Stimulated activated CD4-positive, alpha-beta T cell treated with anti-CD3 and anti-CD28 coated beads, Interleukin-1b, Interleukin-23, amount 100 ng/mL, for 1 hour (primary cell): ENCODE data around the gene MRPL27.
"Not testable (repeated sequence)": the region's sequence is repeated elsewhere in the genome, so short reads cannot be mapped to it uniquely, and the experiment has no call there.

Experiments used
- DNase-seq, 2 donors: peaks; one replicate each; pipeline ENCODE4 v3.0.0-alpha.2; 2020; ENCODE audit warnings: low read depth in 2 of 2

MRPL27 gene

GRCh38 chr17:50372758-50373556 lies at the start of gene MRPL27, which contains the start of gene EME1:
MRPL27 (minus strand) TSS chr17:50373184; CDS start chr17:50373170, 14 bp downstream.
EME1 (plus strand) TSS chr17:50373229; CDS start chr17:50375209, 1,980 bp downstream.
- DNase-seq: peak; percentile 54 to 66

- DNase-seq: no peak
Measured at GRCh38 chr17:50422738-50423137, 49.8 kb upstream of the MRPL27 start.

GRCh38 chr17:50421308-50422051 lies 48.5 kb upstream of the MRPL27 start:
- no peak for DNase-seq

- DNase-seq: no peak
Measured at GRCh38 chr17:50420419-50421112, 47.6 kb upstream of the MRPL27 start.

GRCh38 chr17:50419577-50419976 lies 46.6 kb upstream of the MRPL27 start:
- not testable (repeated sequence) for DNase-seq

- no peak for DNase-seq
Measured at GRCh38 chr17:50414808-50415207, 41.8 kb upstream of the MRPL27 start.

- no peak for DNase-seq
Measured at GRCh38 chr17:50412188-50412732, 39.3 kb upstream of the MRPL27 start.

GRCh38 chr17:50407921-50408320 lies 34.9 kb upstream of the MRPL27 start:
- DNase-seq: no peak

GRCh38 chr17:50406578-50406977 lies 33.6 kb upstream of the MRPL27 start:
- DNase-seq: no peak

- not testable (repeated sequence) for DNase-seq
Measured at GRCh38 chr17:50405351-50405750, 32.4 kb upstream of the MRPL27 start.

- DNase-seq: not testable (repeated sequence)
Measured at GRCh38 chr17:50399591-50399990, 26.6 kb upstream of the MRPL27 start.

- not testable (repeated sequence) for DNase-seq
Measured at GRCh38 chr17:50398672-50399071, 25.7 kb upstream of the MRPL27 start.

GRCh38 chr17:50397919-50398285 lies 24.9 kb upstream of the MRPL27 start:
- DNase-seq: no peak

GRCh38 chr17:50397111-50397918 lies 24.3 kb upstream of the MRPL27 start, which contains the start of gene LRRC59:
LRRC59 (minus strand) TSS chr17:50397523; CDS start chr17:50397317, 206 bp downstream.
- DNase-seq: peak; percentile 84 to 89

GRCh38 chr17:50396261-50397110 lies 23.5 kb upstream of the MRPL27 start:
- no peak for DNase-seq

GRCh38 chr17:50394711-50395110 lies 21.7 kb upstream of the MRPL27 start:
- DNase-seq: no peak

GRCh38 chr17:50393700-50394099 lies 20.7 kb upstream of the MRPL27 start:
- DNase-seq: no peak

GRCh38 chr17:50392621-50393020 lies 19.6 kb upstream of the MRPL27 start:
- no peak for DNase-seq

- no peak for DNase-seq
Measured at GRCh38 chr17:50389534-50389933, 16.6 kb upstream of the MRPL27 start.

GRCh38 chr17:50388728-50389127 lies 15.7 kb upstream of the MRPL27 start:
- DNase-seq: no peak
